T1000 (cell line): Measurements from ENCODE around the gene RAB40B.
"Not testable (repeated sequence)": the region's sequence is repeated elsewhere in the genome, so short reads cannot be mapped to it uniquely, and the experiment has no call there.

Experiments
- DNase-seq: peaks from one replicate; lab custom pipeline; 2025; ENCODE audit warnings: mixed read lengths; lab: John Stamatoyannopoulos, UW

Gene RAB40B

DNA sequence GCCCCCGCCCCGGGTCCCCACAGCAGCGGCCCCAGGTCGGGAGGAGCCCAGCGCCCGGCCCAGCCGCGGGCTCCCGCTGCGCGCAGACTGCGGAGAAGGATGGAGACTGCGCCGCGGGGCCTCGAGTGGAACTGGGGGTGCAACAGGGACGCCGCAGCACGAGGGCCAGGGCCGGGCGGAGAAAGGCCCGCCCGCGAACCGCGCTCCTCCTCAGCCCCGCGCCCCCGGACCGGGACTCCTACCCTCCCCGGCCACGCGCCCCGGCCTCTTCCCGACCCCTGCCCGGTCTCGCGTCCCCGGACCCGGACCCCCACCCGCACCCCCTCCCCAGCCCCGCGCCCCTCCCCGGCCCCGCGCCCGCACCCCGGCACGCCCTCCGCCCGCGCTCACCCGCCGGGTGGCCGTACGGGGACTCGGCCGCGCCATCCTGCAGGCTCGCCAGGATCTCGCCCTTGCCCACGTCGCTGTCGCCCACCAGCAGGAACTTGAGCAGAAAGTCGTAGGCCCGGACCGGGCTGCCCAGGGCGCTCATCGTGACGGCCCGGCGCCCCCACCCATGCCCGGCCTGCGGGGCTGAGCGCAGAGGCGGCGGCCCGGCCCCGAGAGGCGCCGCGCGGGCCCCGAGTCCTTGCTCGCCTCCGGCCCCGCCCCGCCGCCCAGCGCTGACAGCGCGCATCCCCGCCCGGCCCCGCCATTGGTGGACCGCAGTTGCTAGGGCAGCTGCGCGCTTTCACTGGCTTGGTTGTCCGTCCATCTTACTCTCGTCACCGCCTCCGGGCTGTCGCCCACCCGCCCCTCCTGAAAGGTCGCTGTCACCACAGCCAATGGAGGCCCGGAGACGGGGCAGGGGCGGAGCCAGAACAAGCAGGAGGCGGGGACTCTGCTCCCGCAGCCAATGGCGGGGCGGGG lies at the start of gene RAB40B:
RAB40B (minus strand) TSS at position 634 of the 909 bp plus-strand sequence; CDS start at position 532, 102 bp downstream.
- DNase-seq = peak; percentile 99

GRCh38 chr17:82745524-82745923 lies 47.0 kb upstream of the RAB40B start:
- DNase-seq = no peak

- DNase-seq = not testable (repeated sequence)
These were observed 46.2 kb upstream of the RAB40B start for GRCh38 chr17:82744736-82745135.

DNA sequence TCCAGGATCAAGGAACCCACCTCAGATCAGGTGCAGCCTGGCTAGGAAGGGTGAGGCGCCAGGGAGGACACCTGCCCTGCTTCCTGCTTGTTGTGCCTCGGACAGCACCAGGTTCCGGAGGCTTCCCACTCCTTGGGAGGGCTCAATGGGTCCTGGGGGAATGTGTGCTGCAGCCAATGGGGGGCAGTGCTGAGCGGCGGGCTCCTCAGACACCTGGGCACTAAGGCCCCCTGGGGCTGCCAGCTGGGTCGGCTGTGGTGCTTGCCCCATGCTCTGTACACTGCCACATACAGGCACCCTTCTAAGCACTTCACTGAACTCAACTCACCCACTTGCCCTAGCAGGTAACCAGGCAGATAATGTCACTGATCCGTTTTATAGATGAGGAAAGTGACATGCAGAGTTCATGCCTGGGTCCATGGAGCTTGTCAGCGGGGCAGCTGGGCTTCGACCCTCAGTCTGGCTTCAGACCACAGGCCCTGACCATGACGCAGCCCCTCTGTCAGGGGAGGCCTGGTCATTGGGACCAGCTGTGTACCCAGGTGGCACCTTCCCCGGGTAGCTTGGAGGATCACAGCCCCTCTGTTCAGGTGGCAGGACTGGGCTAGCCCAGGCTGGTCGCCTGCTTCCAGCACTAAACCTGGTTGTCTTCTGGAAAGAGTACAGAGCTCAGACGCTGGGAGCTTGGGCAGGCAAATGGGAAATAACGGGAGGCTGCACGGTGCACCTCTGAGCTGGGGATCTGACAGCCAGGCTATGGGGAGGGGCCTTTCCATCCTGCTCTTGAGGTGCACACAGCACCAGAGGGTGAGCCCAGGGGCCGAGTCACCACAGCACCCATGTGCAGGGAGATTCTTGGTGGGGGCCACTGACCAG lies 45.1 kb upstream of the RAB40B start:
- no peak for DNase-seq

DNA sequence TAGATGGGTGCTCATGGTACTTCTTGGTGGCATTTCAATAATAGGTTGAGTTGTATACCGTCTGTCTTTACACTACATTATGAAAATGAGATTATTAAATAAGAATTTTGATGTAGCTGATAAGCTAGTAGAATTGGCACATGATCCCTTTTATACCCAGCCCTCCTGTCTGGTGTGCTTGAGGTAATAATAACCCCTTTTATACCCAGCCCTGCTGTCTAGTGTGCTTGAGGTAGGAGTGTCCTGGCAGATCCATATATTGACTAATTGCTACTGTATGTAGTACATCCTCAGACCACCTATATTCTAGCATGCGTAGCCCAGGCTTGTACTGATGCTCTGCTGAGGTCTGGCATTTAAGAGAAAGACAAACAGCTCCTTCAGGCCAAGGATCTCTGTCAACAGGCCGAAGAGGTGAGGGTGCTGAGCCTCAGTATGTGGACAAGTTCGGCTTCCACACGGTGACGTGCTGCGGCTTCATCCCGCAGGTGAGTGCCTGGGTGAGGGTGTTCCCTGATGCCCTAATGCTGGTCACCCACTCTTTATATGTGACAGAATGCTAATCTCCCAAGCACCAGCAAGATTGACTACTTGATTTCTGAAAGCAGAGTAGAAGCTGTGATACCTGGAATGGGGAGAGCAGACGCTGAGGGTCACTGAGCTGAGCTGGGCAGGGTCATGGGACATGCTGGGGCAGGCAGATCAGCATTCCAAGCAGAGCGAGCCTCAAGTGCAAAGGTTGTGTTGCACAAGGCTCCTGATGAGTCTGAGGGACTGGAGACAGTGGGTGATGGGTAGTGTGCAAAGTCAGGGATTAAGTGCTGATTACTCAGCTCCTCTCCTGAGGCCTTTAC lies 42.6 kb upstream of the RAB40B start:
- no peak for DNase-seq

GRCh38 chr17:82737967-82738877 lies 39.7 kb upstream of the RAB40B start:
- DNase-seq = no peak

GRCh38 chr17:82736511-82737185 lies 38.1 kb upstream of the RAB40B start:
- DNase-seq = no peak

GRCh38 chr17:82734987-82735866 lies 36.7 kb upstream of the RAB40B start, which contains the start of gene FN3K:
Gene FN3K (plus strand): TSS chr17:82735615. CDS start chr17:82735637, 22 bp downstream.
- peak; percentile 46 for DNase-seq

DNA sequence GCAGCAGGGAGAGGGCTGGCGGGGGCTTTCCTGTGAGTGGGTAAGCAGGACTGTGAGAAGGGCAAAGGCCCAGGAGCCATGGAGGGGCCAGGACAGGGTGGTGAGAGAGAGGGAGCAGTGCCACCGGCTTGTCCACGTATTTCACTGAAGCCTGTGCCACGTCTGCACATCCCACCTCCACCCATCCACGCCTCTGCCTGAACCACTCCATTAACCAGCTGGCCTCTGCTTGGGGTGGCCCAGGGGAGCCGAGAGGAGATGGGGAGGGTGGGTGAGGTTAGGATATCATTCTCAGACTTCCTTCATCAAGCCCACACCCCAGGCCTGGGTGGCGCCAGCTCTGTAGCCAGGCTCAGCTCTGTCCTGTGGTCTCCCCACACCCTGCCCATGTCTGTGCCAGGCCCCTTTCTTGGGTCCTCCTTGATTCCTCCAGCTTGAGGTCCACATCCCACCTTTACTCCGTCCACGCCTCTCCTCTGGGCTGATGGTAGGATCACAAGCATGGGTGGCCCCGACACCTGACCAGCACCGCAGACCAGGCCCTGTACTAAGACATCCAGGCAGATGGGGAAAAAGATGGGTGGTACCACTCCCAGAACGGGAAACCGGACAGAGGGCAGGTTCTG lies 33.7 kb upstream of the RAB40B start:
- DNase-seq = no peak

DNA sequence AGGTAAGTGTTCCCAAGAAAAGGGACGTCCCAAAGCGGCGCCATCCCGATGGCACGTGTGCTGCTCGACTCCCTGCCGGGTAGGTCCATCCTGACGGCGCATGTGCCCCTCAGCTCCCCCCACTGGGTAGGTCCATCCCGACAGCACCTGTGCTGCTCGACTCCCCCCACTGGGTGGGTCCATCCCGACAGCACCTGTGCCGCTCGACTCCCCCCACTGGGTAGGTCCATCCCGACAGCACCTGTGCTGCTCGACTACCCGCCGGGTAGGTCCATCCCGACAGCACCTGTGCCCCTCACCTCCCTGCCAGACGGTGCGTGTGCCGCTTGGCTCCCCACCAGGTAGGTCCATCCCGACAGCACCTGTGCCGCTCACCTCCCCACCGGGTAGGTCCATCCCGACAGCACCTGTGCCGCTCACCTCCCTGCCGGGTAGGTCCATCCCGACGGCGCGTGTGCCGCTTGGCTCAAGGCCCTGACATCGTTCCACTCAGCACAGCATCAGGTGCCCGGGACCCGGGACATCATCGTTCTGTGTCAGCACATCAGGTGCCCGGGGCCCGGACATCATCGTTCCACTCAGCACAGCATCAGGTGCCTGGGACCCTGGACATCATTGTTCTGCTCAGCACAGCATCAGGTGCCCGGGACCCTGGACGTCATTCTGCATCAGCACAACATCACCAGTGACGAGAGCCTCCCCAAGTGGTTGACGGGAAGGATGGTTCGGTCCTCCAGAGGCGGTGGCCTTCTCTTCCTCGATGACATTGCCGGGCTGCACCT lies 31.2 kb upstream of the RAB40B start:
- no peak for DNase-seq

- no peak for DNase-seq
These were observed 27.9 kb upstream of the RAB40B start for GRCh38 chr17:82726427-82726826.

DNA sequence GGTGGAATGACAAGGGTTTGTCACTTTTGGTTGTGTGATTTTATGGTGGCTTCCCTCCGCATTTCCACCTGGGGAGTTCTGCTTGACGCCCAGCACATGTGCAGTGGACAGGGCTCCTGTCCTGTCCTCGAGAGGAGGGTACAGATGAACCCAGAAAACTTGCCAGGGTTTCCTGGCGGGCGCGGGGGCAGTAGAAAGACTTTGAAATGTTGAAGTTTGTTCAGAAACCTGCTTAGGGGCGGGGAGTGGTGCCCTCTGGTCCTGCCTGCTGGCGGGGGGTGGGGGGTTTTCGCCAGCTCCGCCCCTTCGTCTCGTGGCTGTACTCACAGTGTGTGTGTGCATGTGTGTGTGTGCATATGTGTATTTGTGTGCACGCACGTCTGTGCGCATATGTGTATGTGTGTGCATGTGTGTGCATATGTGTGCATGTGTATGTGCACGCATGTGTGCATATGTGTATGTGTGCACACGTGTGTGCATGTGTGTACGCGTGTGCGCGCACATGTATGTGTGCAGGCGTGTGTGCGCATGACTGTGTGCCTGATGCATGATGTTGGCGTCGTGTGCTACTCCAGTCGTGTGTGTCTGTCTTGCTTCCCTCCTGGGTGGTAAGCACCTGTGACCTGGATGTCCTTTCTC lies 24.8 kb upstream of the RAB40B start:
- no peak for DNase-seq

GRCh38 chr17:82722341-82723013 lies 24.0 kb upstream of the RAB40B start:
- DNase-seq = no peak

DNA sequence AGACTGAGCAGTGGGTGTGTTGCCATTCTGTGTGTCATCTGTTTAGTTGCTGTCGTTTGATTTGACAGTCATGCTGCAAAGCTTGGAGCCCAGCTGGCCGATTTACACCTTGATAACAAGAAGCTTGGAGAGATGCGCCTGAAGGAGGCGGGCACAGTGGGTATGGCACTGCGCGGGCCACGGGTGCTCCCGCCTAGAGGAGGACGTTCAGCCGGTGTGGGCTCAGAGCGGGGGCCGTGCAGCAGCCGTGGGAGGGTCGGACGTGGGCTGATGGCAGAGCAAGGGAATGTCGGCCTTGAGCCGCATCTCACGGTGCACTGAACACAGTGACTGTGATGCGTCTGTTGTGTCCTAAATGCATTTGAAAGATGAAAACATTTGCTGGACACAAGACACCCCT lies 21.7 kb upstream of the RAB40B start:
- no peak for DNase-seq

- DNase-seq = no peak
These were observed 20.6 kb upstream of the RAB40B start for GRCh38 chr17:82718986-82719685.
